Brain microvascular endothelial cell (primary cell): Measurements from ENCODE around the gene TIAM2.

ENCODE experiments used
- DNase-seq: peaks from one replicate; pipeline ENCODE4 v3.0.0-alpha.2; 2020
- H3K27ac ChIP-seq: fragments of 250-450 bp; sonication (Bioruptor Pico); 2 replicates; pipeline ENCODE4 v1.5.1; 2020; ENCODE audit warnings: mild to moderate bottlenecking, moderate library complexity
- H3K27me3 ChIP-seq: fragments of 250-450 bp; sonication (Bioruptor Pico); replicated peaks from 2 replicates; pipeline ENCODE4 v1.5.1; 2020; ENCODE audit warnings: mild to moderate bottlenecking
- H3K36me3 ChIP-seq: fragments of 250-450 bp; sonication (Bioruptor Pico); replicated peaks from 2 replicates; pipeline ENCODE4 v1.5.1; 2020; ENCODE audit warnings: mild to moderate bottlenecking
- H3K4me3 ChIP-seq: 2 replicates; pipeline ENCODE4 v1.5.1; 2011; ENCODE audit warnings: low read depth, mild to moderate bottlenecking, control low read depth, low read length, moderate library complexity
- CTCF ChIP-seq: IDR thresholded peaks from 2 replicates; pipeline ENCODE4 v1.5.1; 2011; ENCODE audit warnings: low read depth, mild to moderate bottlenecking, moderate library complexity, low read length, control low read depth, inconsistent platforms; ENCODE audit errors: missing control alignments
- in situ Hi-C: cut with HindIII; loops from 2 replicates; pipeline ENCODE4 v1.10.0; 2017; ENCODE audit warnings: low sequenced_read_pairs, low pct_ligation_motif_present

The TIAM2 gene

GRCh38 chr6:154969796-154970195 lies 25.3 kb upstream of the TIAM2 start:
- DNase-seq = no peak
- H3K36me3 ChIP-seq = no peaks in the 10 kb centered on the region
- no peak for TF ChIP-seq CTCF
- no peak overlapping the region for H3K27ac ChIP-seq
- in situ Hi-C loops = no loop called here
- H3K27me3 ChIP-seq = no peaks in the 10 kb centered on the region
- H3K4me3 ChIP-seq = no peak overlapping the region

GRCh38 chr6:154974485-154975149 lies 20.5 kb upstream of the TIAM2 start:
- Histone ChIP-seq H3K27me3 (no peaks in the 10 kb centered on the region), H3K36me3 (no peaks in the 10 kb centered on the region), H3K27ac (no peak overlapping the region), H3K4me3 (no peak overlapping the region)
- DNase-seq = no peak
- in situ Hi-C loops = no loop called here
- TF ChIP-seq CTCF = peak; percentile 33

GRCh38 chr6:154977588-154977987 lies 17.5 kb upstream of the TIAM2 start:
- H3K4me3 ChIP-seq = no peak overlapping the region
- no peaks in the 10 kb centered on the region for H3K27me3 ChIP-seq
- no peak overlapping the region for H3K27ac ChIP-seq
- TF ChIP-seq CTCF = no peak
- H3K36me3 ChIP-seq = no peaks in the 10 kb centered on the region
- DNase-seq = no peak
- in situ Hi-C loops = no loop called here

- no peak for DNase-seq
- no peak for TF ChIP-seq CTCF
- Histone ChIP-seq H3K27ac (no peak overlapping the region), H3K4me3 (no peak overlapping the region), H3K36me3 (no peaks in the 10 kb centered on the region), H3K27me3 (no peaks in the 10 kb centered on the region)
- in situ Hi-C loops = no loop called here
These were observed 14.6 kb upstream of the TIAM2 start for GRCh38 chr6:154980273-154981078.

GRCh38 chr6:154981079-154981870 lies 13.8 kb upstream of the TIAM2 start:
- in situ Hi-C loops = no loop called here
- H3K27ac ChIP-seq = no peak overlapping the region
- H3K36me3 ChIP-seq = no peaks in the 10 kb centered on the region
- H3K4me3 ChIP-seq = no peak overlapping the region
- no peak for TF ChIP-seq CTCF
- no peaks in the 10 kb centered on the region for H3K27me3 ChIP-seq
- DNase-seq = no peak
